HepG2 (cell line): ENCODE results near the gene MACROH2A1.

Experiments
- PRDM10 ChIP-seq: sonication (generic); formaldehyde crosslinking; IDR thresholded peaks from 2 replicates; pipeline ENCODE4 v1.4.0; 2020; ENCODE audit warnings: low read depth, missing genetic modification reagents
- SP1 ChIP-seq, 2 experiments: fragments of 450-650 bp in 1 of 2; sonication (generic) in 1 of 2; formaldehyde crosslinking in 1 of 2; IDR thresholded peaks; 2 replicates each; pipeline versions ENCODE4 v1.4.0 to v1.6.1; 2016 to 2020; ENCODE audit warnings: missing genetic modification reagents in 1 of 2
- TAF1 ChIP-seq: sonication (generic); formaldehyde crosslinking; IDR thresholded peaks from 2 replicates; pipeline ENCODE4 v1.4.0; 2020; ENCODE audit warnings: missing genetic modification reagents
- TOE1 ChIP-seq: sonication (generic); formaldehyde crosslinking; IDR thresholded peaks from 2 replicates; pipeline ENCODE4 v1.4.0; 2020; ENCODE audit warnings: mild to moderate bottlenecking, missing genetic modification reagents
- ZFP36L2 ChIP-seq: sonication (generic); formaldehyde crosslinking; IDR thresholded peaks from 2 replicates; pipeline ENCODE4 v1.4.0; 2020; ENCODE audit warnings: missing genetic modification reagents
- ZFX ChIP-seq: sonication (generic); formaldehyde crosslinking; IDR thresholded peaks from 2 replicates; pipeline ENCODE4 v1.4.0; 2020; ENCODE audit warnings: mild to moderate bottlenecking, low read depth, missing genetic modification reagents, moderate library complexity
- ZNF331 ChIP-seq: sonication (generic); formaldehyde crosslinking; IDR thresholded peaks from 2 replicates; pipeline ENCODE4 v1.4.0; 2020; ENCODE audit warnings: missing genetic modification reagents
- ZNF382 ChIP-seq: sonication (generic); formaldehyde crosslinking; IDR thresholded peaks from 2 replicates; pipeline ENCODE4 v1.5.0; 2020; ENCODE audit warnings: missing genetic modification reagents, mild to moderate bottlenecking, borderline replicate concordance
- ZNF639 ChIP-seq: conservative IDR thresholded peaks from 2 replicates; pipeline ENCODE4 v1.6.1; 2018; ENCODE audit warnings: missing genetic modification reagents
- ZNF660 ChIP-seq: sonication (generic); formaldehyde crosslinking; IDR thresholded peaks from 2 replicates; pipeline ENCODE4 v1.5.1; 2020; ENCODE audit warnings: mild to moderate bottlenecking, low read depth, missing genetic modification reagents, borderline replicate concordance
- TF ChIP-seq, protein P1 (sequence below), 2 experiments: sonication (generic) in 1 of 2; formaldehyde crosslinking in 1 of 2; IDR thresholded peaks; 2 replicates each; pipeline versions ENCODE4 v1.4.0 to v1.6.1; 2018 to 2020; ENCODE audit warnings: missing genetic modification reagents in 2 of 2, borderline replicate concordance in 1 of 2, low read depth in 1 of 2, mild to moderate bottlenecking in 1 of 2, missing biosample characterization in 1 of 2
- TF ChIP-seq, protein P2 (sequence below): sonication (generic); formaldehyde crosslinking; IDR thresholded peaks from 2 replicates; pipeline ENCODE4 v1.8.0; 2022; ENCODE audit warnings: missing genetic modification reagents, low read depth, mild to moderate bottlenecking, borderline replicate concordance
- TF ChIP-seq, protein P3 (sequence below): sonication (generic); formaldehyde crosslinking; IDR thresholded peaks from 2 replicates; pipeline ENCODE4 v1.4.0; 2020; ENCODE audit warnings: missing genetic modification reagents, mild to moderate bottlenecking, borderline replicate concordance
- TF ChIP-seq, protein P4 (sequence below): sonication (generic); formaldehyde crosslinking; IDR thresholded peaks from 2 replicates; pipeline ENCODE4 v1.5.0; 2020; ENCODE audit warnings: mild to moderate bottlenecking, missing genetic modification reagents, moderate library complexity

- TF ChIP-seq, protein P1, sequence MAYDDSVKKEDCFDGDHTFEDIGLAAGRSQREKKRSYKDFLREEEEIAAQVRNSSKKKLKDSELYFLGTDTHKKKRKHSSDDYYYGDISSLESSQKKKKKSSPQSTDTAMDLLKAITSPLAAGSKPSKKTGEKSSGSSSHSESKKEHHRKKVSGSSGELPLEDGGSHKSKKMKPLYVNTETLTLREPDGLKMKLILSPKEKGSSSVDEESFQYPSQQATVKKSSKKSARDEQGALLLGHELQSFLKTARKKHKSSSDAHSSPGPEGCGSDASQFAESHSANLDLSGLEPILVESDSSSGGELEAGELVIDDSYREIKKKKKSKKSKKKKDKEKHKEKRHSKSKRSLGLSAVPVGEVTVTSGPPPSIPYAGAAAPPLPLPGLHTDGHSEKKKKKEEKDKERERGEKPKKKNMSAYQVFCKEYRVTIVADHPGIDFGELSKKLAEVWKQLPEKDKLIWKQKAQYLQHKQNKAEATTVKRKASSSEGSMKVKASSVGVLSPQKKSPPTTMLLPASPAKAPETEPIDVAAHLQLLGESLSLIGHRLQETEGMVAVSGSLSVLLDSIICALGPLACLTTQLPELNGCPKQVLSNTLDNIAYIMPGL (CRISPR knock-in tag; IDR thresholded peaks at IDR 0.05; ENCODE audit: borderline replicate concordance in 1 of 2, low read depth in 1 of 2) = no peak
- TF ChIP-seq, protein P2, sequence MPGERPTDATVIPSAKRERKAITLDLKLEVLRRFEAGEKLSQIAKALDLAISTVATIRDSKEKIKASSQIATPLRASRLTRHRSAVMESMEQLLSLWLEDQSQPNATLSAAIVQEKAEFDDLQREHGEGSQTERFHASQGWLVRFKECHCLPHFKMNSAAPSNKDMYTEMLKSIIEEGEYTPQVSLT (CRISPR knock-in tag) = no peak
- TF ChIP-seq ZFP36L2 (CRISPR knock-in tag) (no peak), SP1 (IDR thresholded peaks at IDR 0.05) (no peak), SP1 (CRISPR knock-in tag; IDR thresholded peaks at IDR 0.05) (no peak), ZFX (CRISPR knock-in tag) (no peak), TOE1 (CRISPR knock-in tag) (no peak), TAF1 (CRISPR knock-in tag) (no peak), ZNF382 (CRISPR knock-in tag) (no peak), ZNF331 (CRISPR knock-in tag) (no peak), PRDM10 (CRISPR knock-in tag) (no peak), ZNF639 (no peak), ZNF660 (CRISPR knock-in tag) (no peak)
- TF ChIP-seq, protein P3, sequence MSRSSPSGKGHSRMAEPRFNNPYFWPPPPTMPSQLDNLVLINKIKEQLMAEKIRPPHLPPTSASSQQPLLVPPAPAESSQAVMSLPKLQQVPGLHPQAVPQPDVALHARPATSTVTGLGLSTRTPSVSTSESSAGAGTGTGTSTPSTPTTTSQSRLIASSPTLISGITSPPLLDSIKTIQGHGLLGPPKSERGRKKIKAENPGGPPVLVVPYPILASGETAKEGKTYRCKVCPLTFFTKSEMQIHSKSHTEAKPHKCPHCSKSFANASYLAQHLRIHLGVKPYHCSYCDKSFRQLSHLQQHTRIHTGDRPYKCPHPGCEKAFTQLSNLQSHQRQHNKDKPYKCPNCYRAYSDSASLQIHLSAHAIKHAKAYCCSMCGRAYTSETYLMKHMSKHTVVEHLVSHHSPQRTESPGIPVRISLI (CRISPR knock-in tag) = no peak
- TF ChIP-seq, protein P4, sequence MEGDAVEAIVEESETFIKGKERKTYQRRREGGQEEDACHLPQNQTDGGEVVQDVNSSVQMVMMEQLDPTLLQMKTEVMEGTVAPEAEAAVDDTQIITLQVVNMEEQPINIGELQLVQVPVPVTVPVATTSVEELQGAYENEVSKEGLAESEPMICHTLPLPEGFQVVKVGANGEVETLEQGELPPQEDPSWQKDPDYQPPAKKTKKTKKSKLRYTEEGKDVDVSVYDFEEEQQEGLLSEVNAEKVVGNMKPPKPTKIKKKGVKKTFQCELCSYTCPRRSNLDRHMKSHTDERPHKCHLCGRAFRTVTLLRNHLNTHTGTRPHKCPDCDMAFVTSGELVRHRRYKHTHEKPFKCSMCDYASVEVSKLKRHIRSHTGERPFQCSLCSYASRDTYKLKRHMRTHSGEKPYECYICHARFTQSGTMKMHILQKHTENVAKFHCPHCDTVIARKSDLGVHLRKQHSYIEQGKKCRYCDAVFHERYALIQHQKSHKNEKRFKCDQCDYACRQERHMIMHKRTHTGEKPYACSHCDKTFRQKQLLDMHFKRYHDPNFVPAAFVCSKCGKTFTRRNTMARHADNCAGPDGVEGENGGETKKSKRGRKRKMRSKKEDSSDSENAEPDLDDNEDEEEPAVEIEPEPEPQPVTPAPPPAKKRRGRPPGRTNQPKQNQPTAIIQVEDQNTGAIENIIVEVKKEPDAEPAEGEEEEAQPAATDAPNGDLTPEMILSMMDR (CRISPR knock-in tag) = no peak
These were observed 24.8 kb upstream of the MACROH2A1 start for GRCh38 chr5:135423846-135424168.
